Measurements from ENCODE around the gene VPS11.

DNA sequence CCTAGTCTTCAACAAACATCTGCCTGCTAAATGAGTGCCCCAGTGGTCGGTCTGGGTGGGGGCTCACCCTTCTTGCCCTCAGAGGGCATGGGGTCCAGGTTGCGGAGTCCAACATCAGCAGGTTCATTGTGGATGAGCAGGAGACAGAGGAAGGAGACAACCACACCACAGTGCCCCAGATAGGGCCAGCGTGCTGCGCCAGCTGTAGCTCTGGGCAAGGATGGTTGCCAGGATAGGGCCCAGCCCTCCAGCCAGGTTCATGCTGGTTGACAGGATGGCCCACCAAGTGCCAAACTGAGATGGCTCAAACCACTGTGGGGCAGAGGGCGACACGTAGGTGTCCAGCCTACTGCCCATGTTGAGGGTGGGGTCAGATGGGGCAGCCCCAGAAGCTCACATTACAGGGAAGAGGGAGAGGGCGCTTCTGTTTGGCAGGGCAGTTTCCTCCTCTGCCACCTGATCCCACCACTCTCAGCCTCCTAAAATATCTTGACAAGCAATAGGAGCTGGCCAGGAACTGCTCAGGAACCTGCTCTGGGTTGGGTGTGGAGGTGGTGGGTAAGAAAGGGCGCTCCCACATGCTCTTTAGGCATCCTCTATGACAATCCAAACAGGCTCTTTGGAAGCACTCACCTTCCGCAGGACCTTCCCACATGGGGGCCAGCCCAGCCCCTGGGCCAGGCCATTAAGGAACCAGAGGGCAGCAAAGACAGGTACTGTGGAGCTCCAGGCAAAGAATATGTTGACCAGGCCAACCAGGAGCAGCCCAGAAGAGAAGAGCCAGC is 39.9 kb upstream of the VPS11 start:
- no peak for TF ChIP-seq CTCF (conservative IDR thresholded peaks at IDR 0.05; ENCODE audit: low read length)
- TF ChIP-seq EZH2phosphoT487 (IDR thresholded peaks at IDR 0.05; ENCODE audit: borderline replicate concordance) = no peak
